Measurements from ENCODE around the gene EIF2AK2.

Gene EIF2AK2

GRCh38 chr2:37171624-37171950, 14.8 kb upstream of the EIF2AK2 start:
- DNase-seq (ENCODE audit: low read depth) = no peak

- peak; percentile 12 for DNase-seq (ENCODE audit: low read depth)
Observed at GRCh38 chr2:37168217-37168981, 11.6 kb upstream of the EIF2AK2 start.

GRCh38 chr2:37167636-37168180, 10.9 kb upstream of the EIF2AK2 start:
- no peak for DNase-seq (ENCODE audit: low read depth)

GRCh38 chr2:37164757-37165156, 8.0 kb upstream of the EIF2AK2 start:
- no peak for DNase-seq (ENCODE audit: low read depth)

- peak; percentile 33 for DNase-seq (ENCODE audit: low read depth)
Observed at GRCh38 chr2:37156071-37156856, 516 bp downstream of the EIF2AK2 start.

GRCh38 chr2:37154785-37155184, 2.0 kb downstream of the EIF2AK2 start:
- no peak for DNase-seq (ENCODE audit: low read depth)

GRCh38 chr2:37153224-37153623, 3.6 kb downstream of the EIF2AK2 start:
- no peak for DNase-seq (ENCODE audit: low read depth)

- no peak for DNase-seq (ENCODE audit: low read depth)
Observed at GRCh38 chr2:37149626-37150322, 7.0 kb downstream of the EIF2AK2 start.

- DNase-seq (ENCODE audit: low read depth) = no peak
Observed at GRCh38 chr2:37148325-37148724, 8.5 kb downstream of the EIF2AK2 start.

- DNase-seq (ENCODE audit: low read depth) = no peak
Observed at GRCh38 chr2:37146062-37146461, 10.7 kb downstream of the EIF2AK2 start.

- DNase-seq (ENCODE audit: low read depth) = no peak
Observed at GRCh38 chr2:37143974-37144373, 12.8 kb downstream of the EIF2AK2 start.

GRCh38 chr2:37142546-37142945, 14.2 kb downstream of the EIF2AK2 start:
- no peak for DNase-seq (ENCODE audit: low read depth)

GRCh38 chr2:37132914-37133313, 23.9 kb downstream of the EIF2AK2 start:
- no peak for DNase-seq (ENCODE audit: low read depth)

- no peak for DNase-seq (ENCODE audit: low read depth)
Observed at GRCh38 chr2:37125416-37125815, 31.4 kb downstream of the EIF2AK2 start.

GRCh38 chr2:37119157-37119556, 37.6 kb downstream of the EIF2AK2 start:
- DNase-seq (ENCODE audit: low read depth) = no peak

GRCh38 chr2:37117566-37117965, 39.2 kb downstream of the EIF2AK2 start:
- DNase-seq (ENCODE audit: low read depth) = no peak

GRCh38 chr2:37111958-37112357, 44.8 kb downstream of the EIF2AK2 start:
- DNase-seq (ENCODE audit: low read depth) = no peak

GRCh38 chr2:37110306-37111212, 46.2 kb downstream of the EIF2AK2 start:
- DNase-seq (ENCODE audit: low read depth) = no peak

- DNase-seq (ENCODE audit: low read depth) = no peak
Observed at GRCh38 chr2:37109523-37109922, 47.3 kb downstream of the EIF2AK2 start.

- no peak for DNase-seq (ENCODE audit: low read depth)
Observed at GRCh38 chr2:37105150-37105549, 51.6 kb downstream of the EIF2AK2 start.

GRCh38 chr2:37104178-37104577, 52.6 kb downstream of the EIF2AK2 start:
- no peak for DNase-seq (ENCODE audit: low read depth)

GRCh38 chr2:37102588-37102987, 54.2 kb downstream of the EIF2AK2 start:
- DNase-seq (ENCODE audit: low read depth) = no peak
